ENCODE measurements around the gene GALNT5.
"Not testable (repeated sequence)": the region's sequence is repeated elsewhere in the genome, so short reads cannot be mapped to it uniquely, and the experiment has no call there.

Gene GALNT5

GRCh38 chr2:157257312-157258252, at the start of gene GALNT5:
Gene GALNT5, plus strand, starts transcription at chr2:157257705. Its CDS starts 378 bp downstream, at chr2:157258083.
- DNase-seq (ENCODE audit: low read depth): no peak

GRCh38 chr2:157216286-157216965, 41.1 kb upstream of the GALNT5 start:
- DNase-seq (ENCODE audit: low read depth): no peak

- DNase-seq (ENCODE audit: low read depth): no peak
Measured at GRCh38 chr2:157217409-157217808, 40.1 kb upstream of the GALNT5 start.

- DNase-seq (ENCODE audit: low read depth): no peak
Measured at GRCh38 chr2:157218911-157219310, 38.6 kb upstream of the GALNT5 start.

GRCh38 chr2:157220502-157220901, 37.0 kb upstream of the GALNT5 start:
- DNase-seq (ENCODE audit: low read depth): no peak

- DNase-seq (ENCODE audit: low read depth): no peak
Measured at GRCh38 chr2:157221394-157221988, 36.0 kb upstream of the GALNT5 start.

GRCh38 chr2:157223624-157224205, 33.8 kb upstream of the GALNT5 start:
- no peak for DNase-seq (ENCODE audit: low read depth)

- DNase-seq (ENCODE audit: low read depth): not testable (repeated sequence)
Measured at GRCh38 chr2:157224448-157224847, 33.1 kb upstream of the GALNT5 start.

- no peak for DNase-seq (ENCODE audit: low read depth)
Measured at GRCh38 chr2:157227592-157227991, 29.9 kb upstream of the GALNT5 start.

GRCh38 chr2:157228946-157229345, 28.6 kb upstream of the GALNT5 start:
- DNase-seq (ENCODE audit: low read depth): no peak

GRCh38 chr2:157229572-157229971, 27.9 kb upstream of the GALNT5 start:
- no peak for DNase-seq (ENCODE audit: low read depth)

- DNase-seq (ENCODE audit: low read depth): no peak
Measured at GRCh38 chr2:157231476-157231875, 26.0 kb upstream of the GALNT5 start.

GRCh38 chr2:157233506-157233905, 24.0 kb upstream of the GALNT5 start:
- DNase-seq (ENCODE audit: low read depth): no peak

GRCh38 chr2:157236404-157236803, 21.1 kb upstream of the GALNT5 start:
- DNase-seq (ENCODE audit: low read depth): no peak

- DNase-seq (ENCODE audit: low read depth): no peak
Measured at GRCh38 chr2:157238296-157238695, 19.2 kb upstream of the GALNT5 start.

GRCh38 chr2:157244691-157245090, 12.8 kb upstream of the GALNT5 start:
- no peak for DNase-seq (ENCODE audit: low read depth)

- no peak for DNase-seq (ENCODE audit: low read depth)
Measured at GRCh38 chr2:157245144-157245840, 12.2 kb upstream of the GALNT5 start.

GRCh38 chr2:157245846-157246764, 11.4 kb upstream of the GALNT5 start:
- no peak for DNase-seq (ENCODE audit: low read depth)

- no peak for DNase-seq (ENCODE audit: low read depth)
Measured at GRCh38 chr2:157246765-157247407, 10.6 kb upstream of the GALNT5 start.

- DNase-seq (ENCODE audit: low read depth): no peak
Measured at GRCh38 chr2:157250836-157251235, 6.7 kb upstream of the GALNT5 start.

Data from activated T-cell treated with anti-CD3 and anti-CD28 coated beads for 1 hour (primary cell).